B cell (primary cell): ENCODE measurements around the gene OAT. TPM values are rescaled to one million over a fixed set of nuclear protein-coding genes. Genes with fewer than 3 reads are reported as not detected.

Source experiments
- ATAC-seq: fragments of 200-7000 bp; cut with Tn5 transposase; one replicate; pipeline ENCODE4 v1.10.0; 2021; ENCODE audit warnings: low read depth, mild to moderate bottlenecking, moderate number of reproducible peaks, moderate library complexity
- CTCF ChIA-PET: fragments of 350-600 bp; sonication (Branson Sonifier 250); formaldehyde crosslinking; loops from one replicate; lab custom pipeline; 2021; ENCODE audit warnings: antibody characterized with exemption, inconsistent platforms; lab: Charles Lee
- POLR2A ChIA-PET: fragments of 350-600 bp; sonication (Branson Sonifier 250); formaldehyde crosslinking; loops from one replicate; lab custom pipeline; 2021; ENCODE audit warnings: antibody characterized with exemption; lab: Charles Lee
- DNase-seq: peaks from one replicate; pipeline ENCODE4 v3.0.0; 2013
- H2AFZ ChIP-seq: 2 replicates; pipeline ENCODE4 v1.6.1; 2012; ENCODE audit warnings: mild to moderate bottlenecking, low read depth, low read length; ENCODE audit not compliant: insufficient read depth, poor library complexity, severe bottlenecking
- H3K27ac ChIP-seq, 2 donors: 1 replicate in 1 of 2; 2 replicates in 1 of 2; pipeline ENCODE4 v1.5.1; 2012 to 2013; ENCODE audit warnings: low read length in 2 of 2, mild to moderate bottlenecking in 2 of 2, moderate library complexity in 1 of 2
- H3K27me3 ChIP-seq, 4 experiments: fragments of 200-600 bp in 1 of 4; sonication (generic) in 1 of 4; replicated peaks in 1 of 4; 1 replicate in 2 of 4; 2 replicates in 2 of 4; pipeline versions ENCODE4 v1.6.1 to v1.7.0; 2013 to 2016; ENCODE audit warnings: low read length in 3 of 4, mild to moderate bottlenecking in 2 of 4, mixed read lengths in 1 of 4, moderate library complexity in 1 of 4; ENCODE audit not compliant: insufficient read depth in 4 of 4, control insufficient read depth in 3 of 4; ENCODE audit errors: control extremely low read depth in 1 of 4
- H3K36me3 ChIP-seq, 2 experiments: replicated peaks in 1 of 2; 1 replicate in 1 of 2; 2 replicates in 1 of 2; pipeline versions ENCODE4 v1.6.1 to v1.7.1; 2013; ENCODE audit warnings: low read length in 1 of 2; ENCODE audit not compliant: insufficient read depth in 2 of 2, control insufficient read depth in 1 of 2; ENCODE audit errors: control extremely low read depth in 1 of 2, extremely low read depth in 1 of 2
- H3K4me1 ChIP-seq, 2 donors: fragments of 200-600 bp in 1 of 2; sonication (generic) in 1 of 2; 1 replicate in 1 of 2; 2 replicates in 1 of 2; pipeline versions ENCODE4 v1.5.1 to v1.6.1; 2013 to 2017; ENCODE audit warnings: low read length in 2 of 2; ENCODE audit not compliant: control insufficient read depth in 2 of 2, insufficient read depth in 2 of 2
- H3K4me2 ChIP-seq: replicated peaks from 2 replicates; pipeline ENCODE3; 2012; ENCODE audit warnings: mild to moderate bottlenecking, low read depth, low read length; ENCODE audit not compliant: poor library complexity, severe bottlenecking
- H3K4me3 ChIP-seq, 5 experiments: fragments of 200-600 bp in 1 of 5; sonication (generic) in 1 of 5; 1 replicate in 3 of 5; 2 replicates in 2 of 5; pipeline versions ENCODE4 v1.5.1 to v1.7.0; 2011 to 2016; ENCODE audit warnings: low read length in 4 of 5, mild to moderate bottlenecking in 4 of 5, low read depth in 2 of 5, control low read depth in 1 of 5, moderate library complexity in 1 of 5; ENCODE audit not compliant: insufficient read depth in 1 of 5; ENCODE audit errors: control extremely low read depth in 1 of 5, extremely low read depth in 1 of 5
- H3K79me2 ChIP-seq: fragments of 200-600 bp; sonication (generic); one replicate; pipeline ENCODE4 v1.6.0; 2016; ENCODE audit warnings: low read length; ENCODE audit not compliant: control insufficient read depth, insufficient read depth
- H3K9ac ChIP-seq: fragments of 200-600 bp; sonication (generic); 2 replicates; pipeline ENCODE4 v1.6.1; 2017; ENCODE audit warnings: mild to moderate bottlenecking, low read length, moderate library complexity
- H3K9me3 ChIP-seq, 3 donors: one replicate each; pipeline versions ENCODE4 v1.6.1 to v1.7.1; 2013; ENCODE audit warnings: low read length in 2 of 3; ENCODE audit not compliant: control insufficient read depth in 2 of 3, insufficient read depth in 1 of 3; ENCODE audit errors: control extremely low read depth in 1 of 3
- H4K20me1 ChIP-seq: 2 replicates; pipeline ENCODE4 v1.6.0; 2012; ENCODE audit warnings: mild to moderate bottlenecking, low read length; ENCODE audit not compliant: insufficient read depth, control insufficient read depth, poor library complexity, severe bottlenecking
- H3K27ac Mint-ChIP-seq: one replicate; pipeline ENCODE4 v1.8.0; 2021; ENCODE audit warnings: mixed read lengths
- H3K27me3 Mint-ChIP-seq: one replicate; pipeline ENCODE4 v1.8.0; 2021; ENCODE audit warnings: mixed read lengths
- H3K4me1 Mint-ChIP-seq: one replicate; pipeline ENCODE4 v1.8.0; 2021; ENCODE audit warnings: mixed read lengths
- H3K4me3 Mint-ChIP-seq: one replicate; pipeline ENCODE4 v1.8.0; 2021; ENCODE audit warnings: mixed read lengths
- H3K9me3 Mint-ChIP-seq: one replicate; pipeline ENCODE4 v1.8.0; 2022; ENCODE audit warnings: mixed read lengths; ENCODE audit not compliant: insufficient read depth
- EZH2 ChIP-seq: IDR thresholded peaks from 2 replicates; pipeline ENCODE4 v1.6.1; 2012; ENCODE audit warnings: borderline replicate concordance, low read depth, mild to moderate bottlenecking, moderate library complexity, low read length; ENCODE audit not compliant: insufficient read depth, poor library complexity, severe bottlenecking
- WGBS: methylation state at CpG from one replicate; pipeline ENCODE4 v1.1.5; 2013; ENCODE audit warnings: missing lambda C conversion rate; ENCODE audit not compliant: insufficient coverage; 5-methylcytosine and 5-hydroxymethylcytosine counted together
- intact Hi-C: fragments of 100-400 bp; cut with micrococcal nuclease; formaldehyde crosslinking; loops from one replicate; pipeline ENCODE4 v1.10.0; 2022
- polyA plus RNA-seq: library from polyadenylated mRNA; depleted of rRNA; stranded (reverse); fragments of >200 nt; gene quantifications from 2 replicates; pipeline ENCODE4 v1.2.3, GENCODE V29; 2012
- total RNA-seq, 2 donors: library from RNA; stranded (reverse); fragments of 120-200 nt in 1 of 2; gene quantifications; 1 replicate in 1 of 2; 2 replicates in 1 of 2; pipeline versions ENCODE4 v1.2.3 to v1.2.4, GENCODE V29; 2013 to 2022
- TF ChIP-seq, protein P1 (sequence below): fragments of 200-600 bp; IDR thresholded peaks from one replicate; pipeline ENCODE4 v1.8.0; 2022; ENCODE audit warnings: antibody characterized with exemption, mild to moderate bottlenecking

Gene OAT
- total and polyA plus RNA-seq, 2 donors (not counting 1 experiment from before 2014, with no cell fraction given): 13.9 to 20.1 TPM

DNA sequence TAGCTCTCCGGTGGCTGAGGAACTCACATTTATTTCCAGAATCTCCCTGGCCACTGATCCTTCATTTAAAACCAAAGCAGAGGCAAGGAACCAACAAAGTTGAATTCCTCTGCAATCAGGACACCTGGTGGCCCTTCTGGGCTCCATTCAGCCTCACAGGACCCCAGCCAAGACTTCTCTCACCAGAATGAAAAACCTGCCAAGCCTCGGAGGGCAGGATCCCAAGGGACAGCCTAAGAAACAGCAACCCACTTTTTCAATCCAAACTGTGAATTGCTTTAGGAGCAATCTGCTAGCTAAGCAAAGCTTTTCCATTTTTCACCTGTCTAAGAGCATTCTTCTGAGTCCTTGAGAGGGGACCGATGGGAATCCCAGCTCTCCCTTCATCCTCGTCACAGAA lies 34.6 kb downstream of the OAT start:
- ChIA-PET POLR2A (no interaction called here), CTCF (interaction anchor here (2.6 kb wide), 1 partner anchor 390 kb away, joined by 17 read pairs; no protein-coding TSS in a partner anchor)
- Mint-ChIP-seq H3K27ac (no peak overlapping the region), H3K4me3 (no peak overlapping the region), H3K9me3 (no peaks in the 10 kb centered on the region), H3K4me1 (peaks cover 2% of the 10 kb centered on the region), H3K27me3 (peaks cover 36% of the 10 kb centered on the region)
- TF ChIP-seq, protein P1, sequence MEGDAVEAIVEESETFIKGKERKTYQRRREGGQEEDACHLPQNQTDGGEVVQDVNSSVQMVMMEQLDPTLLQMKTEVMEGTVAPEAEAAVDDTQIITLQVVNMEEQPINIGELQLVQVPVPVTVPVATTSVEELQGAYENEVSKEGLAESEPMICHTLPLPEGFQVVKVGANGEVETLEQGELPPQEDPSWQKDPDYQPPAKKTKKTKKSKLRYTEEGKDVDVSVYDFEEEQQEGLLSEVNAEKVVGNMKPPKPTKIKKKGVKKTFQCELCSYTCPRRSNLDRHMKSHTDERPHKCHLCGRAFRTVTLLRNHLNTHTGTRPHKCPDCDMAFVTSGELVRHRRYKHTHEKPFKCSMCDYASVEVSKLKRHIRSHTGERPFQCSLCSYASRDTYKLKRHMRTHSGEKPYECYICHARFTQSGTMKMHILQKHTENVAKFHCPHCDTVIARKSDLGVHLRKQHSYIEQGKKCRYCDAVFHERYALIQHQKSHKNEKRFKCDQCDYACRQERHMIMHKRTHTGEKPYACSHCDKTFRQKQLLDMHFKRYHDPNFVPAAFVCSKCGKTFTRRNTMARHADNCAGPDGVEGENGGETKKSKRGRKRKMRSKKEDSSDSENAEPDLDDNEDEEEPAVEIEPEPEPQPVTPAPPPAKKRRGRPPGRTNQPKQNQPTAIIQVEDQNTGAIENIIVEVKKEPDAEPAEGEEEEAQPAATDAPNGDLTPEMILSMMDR: no peak
- Histone ChIP-seq H3K27me3 (peaks cover 0 to 18% (median 11%) of the 10 kb centered on the region in 4 experiments), H2AFZ (no peak overlapping the region), H3K4me2 (no peak overlapping the region), H4K20me1 (no peaks in the 10 kb centered on the region), H3K9ac (no peak overlapping the region), H3K36me3 (no peaks in the 10 kb centered on the region), H3K9me3 (peaks cover 0 to 5% (median 0%) of the 10 kb centered on the region in 3 donors), H3K79me2 (no peaks in the 10 kb centered on the region), H3K27ac (no peak overlapping the region), H3K4me3 (no peak overlapping the region), H3K4me1 (peaks cover 7% of the 10 kb centered on the region in 2 donors)
- intact Hi-C loops: no loop called here
- 50% methylated on average over 2 of the region's 4 CpGs for WGBS
- no peak for ATAC-seq
- DNase-seq: no peak

DNA sequence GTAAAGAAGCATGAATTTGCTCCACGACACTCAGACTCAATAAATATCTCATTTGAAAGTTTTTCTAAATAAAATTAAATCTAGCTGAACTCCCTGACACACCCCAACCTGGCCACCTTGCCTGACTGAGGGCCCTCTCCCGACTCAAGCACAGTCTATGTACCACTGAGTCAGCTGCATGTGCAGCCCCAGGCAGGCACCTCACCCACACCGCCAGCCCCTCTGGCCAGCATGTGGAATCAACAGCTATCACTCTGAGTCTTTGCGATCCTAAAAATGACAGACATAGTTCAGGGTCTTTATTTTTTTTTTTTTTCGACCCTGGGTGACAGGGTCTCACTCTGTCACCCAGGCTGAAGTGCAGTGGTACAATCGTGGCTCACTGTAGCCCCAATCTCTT lies 35.2 kb downstream of the OAT start:
- no peak overlapping the region for H3K27ac ChIP-seq
- no peak overlapping the region for H3K4me2 ChIP-seq
- peaks cover 2 to 3% of the 10 kb centered on the region in 2 donors for H3K4me1 ChIP-seq
- no peak overlapping the region for H3K4me3 Mint-ChIP-seq
- no peak overlapping the region for H3K4me3 ChIP-seq
- no peak for ATAC-seq
- CTCF ChIA-PET: interaction anchor here (0.7 to 2.6 kb wide), 2 partner anchors 381 to 389 kb away, joined by 3 to 17 read pairs; no protein-coding TSS in a partner anchor
- peaks cover 2% of the 10 kb centered on the region for H3K4me1 Mint-ChIP-seq
- no peak for TF ChIP-seq EZH2
- TF ChIP-seq, protein P1: no peak
- H4K20me1 ChIP-seq: no peaks in the 10 kb centered on the region
- peaks cover 0 to 5% (median 0%) of the 10 kb centered on the region in 3 donors for H3K9me3 ChIP-seq
- H3K27ac Mint-ChIP-seq: no peak overlapping the region
- POLR2A ChIA-PET: no interaction called here
- H2AFZ ChIP-seq: no peak overlapping the region
- H3K36me3 ChIP-seq: no peaks in the 10 kb centered on the region
- no peak for DNase-seq
- intact Hi-C loops: no loop called here
- 88% methylated on average over 3 of the region's 6 CpGs for WGBS
- H3K79me2 ChIP-seq: no peaks in the 10 kb centered on the region
- H3K27me3 ChIP-seq: peaks cover 0 to 20% (median 12%) of the 10 kb centered on the region in 4 experiments
- H3K9me3 Mint-ChIP-seq: no peaks in the 10 kb centered on the region
- no peak overlapping the region for H3K9ac ChIP-seq
- H3K27me3 Mint-ChIP-seq: peaks cover 39% of the 10 kb centered on the region
